ENCODE results near the gene PEX5L.

The PEX5L gene

DNA sequence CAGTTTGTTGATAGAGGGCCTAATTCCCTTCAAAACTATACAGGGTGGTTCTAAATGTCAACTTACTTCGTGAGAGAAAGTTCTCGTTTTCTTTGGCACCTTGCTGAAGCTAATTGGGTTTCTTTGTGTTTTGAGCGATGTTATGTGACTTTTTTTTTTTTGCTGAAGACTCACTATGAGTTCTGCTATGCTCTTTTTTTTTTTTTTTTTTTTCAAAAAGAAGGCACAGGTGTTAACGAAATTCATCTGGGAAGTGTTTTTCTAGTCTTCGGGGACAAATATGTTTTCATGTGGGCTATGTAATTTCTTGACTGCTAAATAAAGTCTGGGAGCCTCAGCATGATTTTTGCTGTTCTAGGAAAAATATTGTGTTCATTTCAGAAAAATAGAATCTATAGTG, 81.5 kb downstream of the PEX5L start:
- Mint-ChIP-seq H3K4me3 (no peak overlapping the region), H3K4me1 (ENCODE audit: low read depth) (peaks cover 5% of the 10 kb centered on the region), H3K9me3 (ENCODE audit: low read depth) (no peaks in the 10 kb centered on the region), H3K27me3 (peaks cover 29% of the 10 kb centered on the region), H3K27ac (no peak overlapping the region), H3K36me3 (no peaks in the 10 kb centered on the region)

DNA sequence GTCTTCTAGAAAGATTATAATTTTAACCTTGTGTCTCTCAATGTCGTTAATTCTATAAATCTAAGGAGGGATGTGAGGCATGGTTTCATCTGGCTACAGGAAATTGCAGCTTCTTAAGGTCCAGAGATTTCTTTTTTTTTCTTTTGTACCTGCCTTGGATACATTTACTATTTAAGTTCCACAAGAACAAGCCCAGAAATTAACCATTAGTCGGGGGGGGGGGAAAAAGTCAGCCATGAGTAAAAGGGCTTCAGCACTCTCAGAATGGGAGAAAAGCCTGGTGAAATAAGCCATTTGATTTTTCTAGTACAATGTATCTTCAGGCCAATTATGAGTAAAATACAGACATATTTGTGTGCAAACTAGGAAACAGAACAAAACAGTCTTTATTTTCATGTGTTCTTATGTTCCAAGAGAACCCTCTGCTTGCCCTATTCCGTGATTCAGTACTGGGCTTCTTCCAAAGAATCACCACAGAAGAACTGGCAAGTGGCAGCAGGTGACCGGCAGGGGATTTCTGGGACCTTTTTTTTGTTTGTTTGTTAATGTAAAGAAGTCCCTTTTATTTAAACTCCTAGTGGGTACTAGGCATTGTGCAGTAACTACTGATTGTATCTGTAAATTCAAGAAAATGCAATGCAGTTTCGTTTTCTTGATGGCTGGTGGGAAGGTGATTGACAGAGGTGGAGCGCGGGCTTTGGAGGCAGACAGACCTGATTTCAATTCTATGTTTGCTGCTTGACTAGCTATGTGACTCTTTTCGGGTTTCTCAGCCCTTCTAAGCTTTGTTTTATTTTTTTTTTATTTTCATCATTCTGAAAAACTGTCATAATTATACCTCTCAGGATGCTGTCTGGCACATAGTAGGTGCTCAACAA, 82.5 kb downstream of the PEX5L start:
- peaks cover 5% of the 10 kb centered on the region for H3K4me1 Mint-ChIP-seq (ENCODE audit: low read depth)
- no peak overlapping the region for H3K4me3 Mint-ChIP-seq
- no peaks in the 10 kb centered on the region for H3K9me3 Mint-ChIP-seq (ENCODE audit: low read depth)
- peaks cover 25% of the 10 kb centered on the region for H3K27me3 Mint-ChIP-seq
- H3K27ac Mint-ChIP-seq: no peak overlapping the region
- no peaks in the 10 kb centered on the region for H3K36me3 Mint-ChIP-seq

DNA sequence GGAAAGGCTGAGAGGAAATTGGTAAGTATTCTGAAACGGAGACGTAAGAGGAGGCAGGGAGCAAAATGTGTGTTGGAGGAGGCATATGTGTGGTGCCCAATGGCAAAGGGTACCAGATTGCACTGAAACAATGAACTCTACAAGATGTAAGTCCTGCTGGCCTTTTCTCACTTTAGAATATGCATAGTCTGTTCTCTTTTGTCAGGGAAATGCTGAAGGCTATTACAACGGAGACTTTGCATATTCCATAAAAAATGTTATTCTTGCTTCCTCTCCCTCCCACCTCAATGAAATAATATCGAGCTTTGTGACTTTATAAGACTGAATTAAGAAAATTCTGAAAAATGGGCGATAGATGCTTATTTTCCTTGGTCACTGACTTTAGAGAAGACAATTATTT, 85.9 kb downstream of the PEX5L start:
- Mint-ChIP-seq H3K27me3 (peaks cover 11% of the 10 kb centered on the region), H3K4me1 (ENCODE audit: low read depth) (no peaks in the 10 kb centered on the region), H3K4me3 (no peak overlapping the region)

DNA sequence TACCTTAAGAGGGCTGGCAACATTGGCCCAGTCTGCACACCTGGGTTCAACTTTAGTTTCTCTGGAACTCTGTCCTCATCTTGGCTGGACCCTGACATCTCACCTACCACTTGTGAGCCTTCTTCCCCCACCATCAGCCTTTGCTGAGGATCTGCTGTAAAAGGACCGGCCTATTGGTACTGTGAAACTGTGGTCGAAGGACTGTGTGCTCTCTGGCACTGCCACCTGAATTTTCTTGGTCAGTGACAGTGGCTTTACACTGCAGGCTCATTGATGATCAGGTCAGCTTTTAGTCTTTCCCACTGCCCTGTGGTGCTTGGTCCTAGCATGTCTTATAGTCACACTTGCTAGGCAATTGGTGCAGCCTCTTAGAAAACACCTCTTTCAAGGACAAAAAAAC, 86.9 kb downstream of the PEX5L start:
- H3K9me3 Mint-ChIP-seq (ENCODE audit: low read depth): no peaks in the 10 kb centered on the region

More for the DNA sequence above, 85.9 kb downstream of the PEX5L start:
- H3K36me3 Mint-ChIP-seq: no peaks in the 10 kb centered on the region
- H3K27ac Mint-ChIP-seq: no peak overlapping the region
- no peaks in the 10 kb centered on the region for H3K9me3 Mint-ChIP-seq (ENCODE audit: low read depth)

DNA sequence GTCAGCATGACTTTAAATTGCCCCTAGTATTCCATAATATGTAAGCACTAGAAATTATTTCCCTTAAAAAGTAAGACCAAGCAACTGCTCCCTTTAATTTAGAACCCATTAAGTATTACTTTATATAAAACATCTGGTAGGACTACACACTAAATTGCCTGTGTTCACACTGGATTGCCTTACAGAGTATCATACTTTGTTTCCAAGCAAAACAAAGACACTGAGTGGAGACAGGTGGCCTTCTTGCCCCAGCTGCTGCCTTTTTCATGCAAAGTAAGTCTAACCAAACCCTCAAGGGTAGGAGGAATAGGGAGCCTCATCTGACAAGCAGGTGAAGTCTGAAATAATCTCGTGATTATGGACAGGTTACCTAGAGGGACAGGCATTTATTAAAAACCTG, 87.3 kb downstream of the PEX5L start:
- Mint-ChIP-seq H3K36me3 (no peaks in the 10 kb centered on the region), H3K4me1 (ENCODE audit: low read depth) (no peaks in the 10 kb centered on the region), H3K27me3 (peaks cover 12% of the 10 kb centered on the region), H3K9me3 (ENCODE audit: low read depth) (no peaks in the 10 kb centered on the region), H3K4me3 (no peak overlapping the region), H3K27ac (no peak overlapping the region)

More for the DNA sequence above, 86.9 kb downstream of the PEX5L start:
- Mint-ChIP-seq H3K27me3 (peaks cover 10% of the 10 kb centered on the region), H3K4me1 (ENCODE audit: low read depth) (no peaks in the 10 kb centered on the region), H3K4me3 (no peak overlapping the region), H3K27ac (no peak overlapping the region), H3K36me3 (no peaks in the 10 kb centered on the region)

DNA sequence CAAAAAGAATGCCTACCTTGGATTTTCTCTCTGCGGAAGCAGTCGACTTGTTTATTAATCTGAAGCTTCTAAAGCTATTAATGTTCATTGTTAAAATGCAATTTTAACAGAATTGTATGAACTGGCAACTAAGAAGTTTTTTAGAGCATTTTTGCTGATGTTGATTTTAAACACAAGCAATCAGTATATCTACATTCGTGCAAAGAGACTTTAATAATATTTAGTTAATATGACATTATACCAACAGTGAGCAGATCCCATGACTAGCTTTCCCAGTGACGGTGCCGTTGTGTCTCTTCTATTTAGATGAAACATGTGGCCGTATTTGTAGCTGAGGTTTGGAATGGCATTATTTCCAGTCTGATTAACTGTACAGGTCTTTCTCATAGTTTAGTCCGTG, 88.0 kb downstream of the PEX5L start:
- Mint-ChIP-seq H3K36me3 (no peaks in the 10 kb centered on the region), H3K4me1 (ENCODE audit: low read depth) (no peaks in the 10 kb centered on the region), H3K4me3 (no peak overlapping the region), H3K9me3 (ENCODE audit: low read depth) (no peaks in the 10 kb centered on the region), H3K27me3 (peaks cover 12% of the 10 kb centered on the region), H3K27ac (no peak overlapping the region)

DNA sequence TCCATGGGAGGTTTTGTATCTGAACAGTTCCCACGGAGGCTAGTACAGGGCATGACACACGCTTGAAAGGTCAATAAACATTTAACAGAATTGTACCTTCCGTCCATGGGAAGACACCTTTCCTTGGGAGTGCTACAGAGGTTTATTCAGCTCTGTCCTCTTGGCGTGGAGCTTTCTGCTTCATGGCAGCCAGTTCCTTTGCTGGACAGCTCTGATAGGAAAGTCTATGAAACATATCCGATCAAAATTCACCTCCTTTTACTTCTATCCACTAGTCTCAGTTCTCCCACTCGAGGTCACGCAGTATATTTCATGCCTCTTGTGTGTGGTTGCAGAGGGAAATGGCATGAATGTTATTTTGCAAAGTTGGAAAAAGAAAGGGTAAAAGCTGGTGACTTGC, 91.2 kb downstream of the PEX5L start:
- H3K9me3 Mint-ChIP-seq (ENCODE audit: low read depth): no peaks in the 10 kb centered on the region
- no peak overlapping the region for H3K27ac Mint-ChIP-seq
- no peak overlapping the region for H3K4me3 Mint-ChIP-seq
- peaks cover 2% of the 10 kb centered on the region for H3K36me3 Mint-ChIP-seq
- H3K27me3 Mint-ChIP-seq: peaks cover 7% of the 10 kb centered on the region
- no peaks in the 10 kb centered on the region for H3K4me1 Mint-ChIP-seq (ENCODE audit: low read depth)

DNA sequence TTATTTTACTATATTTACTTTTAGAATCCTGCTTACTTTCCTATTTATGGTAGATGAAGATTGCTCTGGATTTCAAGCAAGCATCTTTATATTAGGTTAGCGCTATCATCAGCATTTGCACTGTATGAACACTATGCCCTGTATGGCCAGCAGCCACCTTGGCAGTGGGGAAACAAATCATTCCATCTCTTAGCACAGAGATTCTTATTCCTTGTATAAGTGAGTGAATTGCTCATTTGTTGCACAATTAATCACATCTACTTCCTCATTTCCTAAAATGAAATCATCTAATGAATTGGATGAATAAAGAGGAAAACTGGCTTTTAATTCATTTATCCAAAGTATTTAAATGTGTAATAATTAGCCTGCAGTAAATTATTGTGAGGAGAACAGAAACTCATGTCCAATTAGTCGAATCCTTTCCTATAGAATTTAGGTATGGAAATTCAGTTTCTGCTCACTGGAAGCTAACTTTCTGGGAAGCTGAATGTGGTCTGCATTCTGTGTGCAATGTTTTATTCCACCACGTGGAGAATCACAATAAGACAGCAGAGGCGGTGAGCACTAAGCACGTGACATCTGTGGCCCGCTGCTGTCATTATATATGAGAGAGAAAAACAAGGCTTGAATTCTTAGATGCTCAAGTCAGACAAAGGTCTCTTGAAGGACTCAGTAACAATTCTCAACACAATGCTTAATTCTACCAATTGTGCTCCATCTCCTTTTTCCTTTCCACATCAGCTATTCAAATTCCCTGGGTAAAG, 93.4 kb downstream of the PEX5L start:
- Mint-ChIP-seq H3K36me3 (peaks cover 2% of the 10 kb centered on the region), H3K4me1 (ENCODE audit: low read depth) (no peaks in the 10 kb centered on the region), H3K27ac (no peak overlapping the region), H3K27me3 (peaks cover 5% of the 10 kb centered on the region), H3K4me3 (no peak overlapping the region), H3K9me3 (ENCODE audit: low read depth) (no peaks in the 10 kb centered on the region)

DNA sequence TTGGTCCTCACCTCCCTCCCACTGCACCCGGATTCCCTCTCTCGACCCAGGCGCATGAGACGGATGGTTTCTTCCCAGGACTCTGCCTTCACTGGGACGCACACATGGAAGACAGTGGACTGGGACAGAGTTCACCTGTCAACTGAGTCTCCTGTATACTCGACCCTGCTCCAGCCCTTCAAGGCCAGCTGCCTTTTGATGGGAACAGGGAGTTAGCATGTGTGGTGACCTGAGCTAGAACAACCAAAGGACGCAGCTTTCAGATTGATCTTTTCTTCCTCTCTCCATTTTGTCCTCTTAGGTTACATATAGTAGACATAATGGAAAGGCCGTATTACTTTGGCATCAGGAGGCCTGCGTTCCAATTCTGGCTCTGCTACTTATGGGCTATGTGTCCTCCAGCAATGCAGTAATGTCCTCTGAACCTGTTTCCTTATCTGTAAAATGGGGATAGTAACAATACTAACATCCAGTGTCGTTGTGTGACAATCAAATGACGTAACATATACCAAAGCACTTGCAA, 94.1 kb downstream of the PEX5L start:
- peaks cover 5% of the 10 kb centered on the region for H3K27me3 Mint-ChIP-seq
- H3K27ac Mint-ChIP-seq: no peak overlapping the region
- H3K4me1 Mint-ChIP-seq (ENCODE audit: low read depth): no peaks in the 10 kb centered on the region
- H3K9me3 Mint-ChIP-seq (ENCODE audit: low read depth): no peaks in the 10 kb centered on the region
- H3K4me3 Mint-ChIP-seq: no peak overlapping the region
- peaks cover 2% of the 10 kb centered on the region for H3K36me3 Mint-ChIP-seq

DNA sequence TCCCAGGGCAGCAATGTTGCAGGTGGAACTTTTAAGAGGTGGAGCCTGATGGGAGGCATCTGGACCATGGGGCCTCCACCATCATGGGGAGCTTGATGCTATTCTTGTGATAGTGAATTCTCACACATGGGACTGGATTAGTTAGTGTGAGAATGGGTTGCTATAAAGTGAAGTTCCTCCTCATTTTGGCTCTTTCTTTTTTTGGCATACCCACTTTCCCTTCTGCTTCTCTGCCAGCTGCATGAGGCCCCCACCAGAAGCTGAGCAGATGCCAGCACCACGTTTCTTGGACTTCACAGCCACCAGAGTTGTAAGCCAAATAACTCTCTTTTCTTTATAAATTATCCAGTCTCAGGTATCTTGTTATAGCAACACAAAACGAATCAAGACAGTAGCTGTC, 101.0 kb downstream of the PEX5L start:
- H3K4me3 Mint-ChIP-seq: no peak overlapping the region
- no peaks in the 10 kb centered on the region for H3K36me3 Mint-ChIP-seq
- peaks cover 1% of the 10 kb centered on the region for H3K27me3 Mint-ChIP-seq
- no peaks in the 10 kb centered on the region for H3K9me3 Mint-ChIP-seq (ENCODE audit: low read depth)
- no peak overlapping the region for H3K27ac Mint-ChIP-seq
- no peaks in the 10 kb centered on the region for H3K4me1 Mint-ChIP-seq (ENCODE audit: low read depth)

DNA sequence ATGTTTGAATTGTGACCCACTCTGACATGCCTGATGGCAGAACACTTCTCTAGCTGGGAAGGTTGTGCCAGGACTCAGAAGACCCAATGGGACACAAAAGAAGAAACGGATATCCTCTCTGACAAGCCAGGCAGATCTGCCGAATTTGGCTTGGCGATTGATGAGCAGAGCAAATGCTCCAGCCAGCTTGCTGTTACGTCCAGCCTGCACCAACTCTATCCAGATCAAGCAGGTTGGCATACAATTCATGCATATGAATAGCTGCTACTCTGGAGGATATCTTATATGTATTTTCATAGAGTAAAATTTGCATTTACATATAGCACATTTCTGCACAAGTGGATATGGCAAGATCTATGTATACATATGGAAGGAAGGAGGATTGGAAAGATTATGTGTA, 102.8 kb downstream of the PEX5L start:
- Mint-ChIP-seq H3K36me3 (no peaks in the 10 kb centered on the region), H3K27me3 (peaks cover 1% of the 10 kb centered on the region), H3K27ac (no peak overlapping the region), H3K9me3 (ENCODE audit: low read depth) (no peaks in the 10 kb centered on the region), H3K4me3 (no peak overlapping the region), H3K4me1 (ENCODE audit: low read depth) (no peaks in the 10 kb centered on the region)

DNA sequence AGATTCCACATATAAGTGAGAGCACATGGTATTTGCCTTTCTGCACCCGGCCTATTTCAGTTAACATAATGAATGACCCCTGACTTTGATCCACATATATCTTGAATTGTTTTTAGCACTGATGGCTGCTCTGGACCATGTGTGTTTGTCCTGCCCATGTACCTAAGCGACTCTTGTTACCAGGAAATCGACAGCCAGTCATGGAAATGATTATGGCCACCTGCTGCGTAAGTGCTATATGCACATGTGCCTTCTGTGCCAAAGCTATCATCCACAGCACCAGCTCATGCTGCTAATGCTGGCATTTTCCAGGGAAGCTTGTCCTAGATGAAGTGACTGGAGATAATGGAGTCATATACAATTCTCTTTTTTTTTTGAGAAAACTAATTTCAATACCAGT, 103.7 kb downstream of the PEX5L start:
- no peak overlapping the region for H3K27ac Mint-ChIP-seq
- no peaks in the 10 kb centered on the region for H3K9me3 Mint-ChIP-seq (ENCODE audit: low read depth)
- H3K4me1 Mint-ChIP-seq (ENCODE audit: low read depth): peaks cover 1% of the 10 kb centered on the region
- H3K4me3 Mint-ChIP-seq: no peak overlapping the region
- peaks cover 1% of the 10 kb centered on the region for H3K27me3 Mint-ChIP-seq
- H3K36me3 Mint-ChIP-seq: no peaks in the 10 kb centered on the region

DNA sequence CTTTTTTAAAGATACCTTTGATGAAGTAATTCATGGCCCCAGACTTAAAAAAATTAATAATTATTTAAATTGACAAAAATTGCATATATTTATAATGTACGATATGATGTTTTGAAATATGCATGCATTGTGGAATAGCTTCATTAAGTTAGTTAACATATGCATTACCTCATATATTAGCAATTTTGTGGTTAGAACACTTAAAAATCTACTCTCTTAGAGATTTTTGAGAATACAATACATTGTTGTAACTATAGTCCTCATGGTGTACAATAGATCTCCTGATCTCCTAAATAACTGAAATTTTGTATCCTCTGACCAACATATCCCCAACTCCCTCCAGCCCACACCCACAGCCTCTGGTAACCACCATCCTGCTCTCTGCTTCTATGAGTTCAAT, 104.1 kb downstream of the PEX5L start:
- peaks cover 1% of the 10 kb centered on the region for H3K27me3 Mint-ChIP-seq
- no peak overlapping the region for H3K27ac Mint-ChIP-seq
- H3K9me3 Mint-ChIP-seq (ENCODE audit: low read depth): no peaks in the 10 kb centered on the region
- no peak overlapping the region for H3K4me3 Mint-ChIP-seq
- peaks cover 1% of the 10 kb centered on the region for H3K4me1 Mint-ChIP-seq (ENCODE audit: low read depth)
- H3K36me3 Mint-ChIP-seq: no peaks in the 10 kb centered on the region

DNA sequence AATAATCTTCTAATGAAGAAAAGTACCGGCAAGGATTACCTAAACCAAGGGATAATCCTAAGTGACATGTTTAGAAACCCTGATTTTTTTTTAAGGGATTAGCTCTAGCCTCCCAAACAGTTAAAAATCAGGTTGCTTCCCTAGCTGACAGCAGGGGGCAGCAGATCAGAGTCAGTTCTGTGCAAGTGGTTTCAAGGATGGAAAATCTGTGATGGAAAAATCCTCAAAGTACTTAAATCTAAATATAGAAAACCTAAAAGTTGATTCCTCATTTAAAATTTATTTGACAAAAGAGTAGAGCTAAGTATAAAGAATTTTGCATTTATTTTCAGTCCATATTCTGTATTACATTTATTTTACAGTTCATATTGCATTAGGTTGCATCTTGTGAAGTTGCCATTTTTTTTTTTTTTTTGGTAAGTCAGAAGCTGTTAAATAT, 107.6 kb downstream of the PEX5L start:
- Mint-ChIP-seq H3K9me3 (ENCODE audit: low read depth) (no peaks in the 10 kb centered on the region), H3K27ac (no peak overlapping the region), H3K36me3 (no peaks in the 10 kb centered on the region), H3K27me3 (peaks cover 1% of the 10 kb centered on the region), H3K4me1 (ENCODE audit: low read depth) (peaks cover 1% of the 10 kb centered on the region), H3K4me3 (no peak overlapping the region)

DNA sequence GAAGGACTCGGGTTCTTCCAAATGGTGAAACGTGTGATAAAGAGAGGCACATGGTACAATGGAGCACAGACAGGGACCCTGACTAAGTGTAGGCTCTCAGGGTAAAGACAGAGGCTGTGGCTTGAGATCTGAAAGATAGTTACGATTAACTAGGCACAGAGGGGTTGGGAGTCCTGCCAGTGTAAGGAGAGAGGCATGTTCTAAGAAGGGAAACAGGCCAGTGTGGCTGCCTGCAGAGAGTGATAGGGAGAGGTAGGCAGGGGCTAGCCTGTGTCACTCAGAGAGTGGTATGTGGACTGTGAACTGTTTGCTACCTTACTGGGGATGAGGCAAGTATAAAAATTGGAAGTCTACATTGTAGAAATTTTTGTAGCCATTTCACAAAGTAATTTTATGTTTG, 109.5 kb downstream of the PEX5L start:
- Mint-ChIP-seq H3K36me3 (no peaks in the 10 kb centered on the region), H3K4me3 (no peak overlapping the region), H3K27me3 (peaks cover 1% of the 10 kb centered on the region), H3K9me3 (ENCODE audit: low read depth) (no peaks in the 10 kb centered on the region), H3K4me1 (ENCODE audit: low read depth) (peaks cover 1% of the 10 kb centered on the region), H3K27ac (no peak overlapping the region)

Data from activated naive CD8-positive, alpha-beta T cell (primary cell).